Upper lobe of left lung (tissue), 6 donors: Measurements from ENCODE around the gene VAPB. TPM values are rescaled to one million over a fixed set of nuclear protein-coding genes. Genes with fewer than 3 reads are reported as not detected.

ENCODE experiments used
- ATAC-seq, 2 donors: fragments of 200-7000 bp; cut with Tn5 transposase; one replicate each; pipeline ENCODE4 v1.9.1; 2022; ENCODE audit warnings: mild to moderate bottlenecking in 2 of 2, moderate library complexity in 2 of 2; ENCODE audit not compliant: low FRiP score in 2 of 2
- DNase-seq, 2 donors: peaks; one replicate each; pipeline ENCODE4 v3.0.0-alpha.2; 2019 to 2020
- H3K27ac ChIP-seq, 4 donors: fragments of 200-600 bp; sonication (generic); one replicate each; pipeline ENCODE4 v1.5.1; 2016 to 2019
- H3K27me3 ChIP-seq, 4 donors: fragments of 200-600 bp; sonication (generic); one replicate each; pipeline ENCODE4 v1.5.1; 2017 to 2019
- H3K36me3 ChIP-seq, 4 donors: fragments of 200-600 bp; sonication (generic); one replicate each; pipeline ENCODE4 v1.5.1; 2016 to 2019
- H3K4me1 ChIP-seq, 4 donors: fragments of 200-600 bp; sonication (generic); one replicate each; pipeline ENCODE4 v1.5.1; 2018 to 2019
- H3K4me3 ChIP-seq, 4 donors: fragments of 200-600 bp; sonication (generic); one replicate each; pipeline ENCODE4 v1.5.1; 2017 to 2019; ENCODE audit warnings: mild to moderate bottlenecking in 2 of 4, moderate library complexity in 1 of 4
- H3K9me3 ChIP-seq, 4 donors: fragments of 200-600 bp; sonication (generic); one replicate each; pipeline ENCODE4 v1.5.1; 2018 to 2019
- CTCF ChIP-seq, 6 experiments: fragments of 450-650 bp in 4 of 6; fragments of 200-600 bp in 2 of 6; sonication (generic) in 2 of 6; IDR thresholded peaks; one replicate each; pipeline ENCODE4 v1.5.1; 2016 to 2019; ENCODE audit warnings: antibody characterized with exemption in 6 of 6
- EP300 ChIP-seq, 4 donors: sonication (generic); formaldehyde crosslinking; IDR thresholded peaks; one replicate each; pipeline ENCODE4 v1.5.1; 2017; ENCODE audit warnings: antibody characterized with exemption in 4 of 4, control low read depth in 2 of 4
- POLR2A ChIP-seq, 4 donors: fragments of 450-650 bp; IDR thresholded peaks; one replicate each; pipeline ENCODE4 v1.5.1; 2016 to 2017; ENCODE audit warnings: antibody characterized with exemption in 4 of 4, mild to moderate bottlenecking in 2 of 4
- POLR2AphosphoS5 ChIP-seq, 2 donors: sonication (generic); formaldehyde crosslinking; IDR thresholded peaks; one replicate each; pipeline ENCODE4 v1.5.1; 2017; ENCODE audit warnings: antibody characterized with exemption in 2 of 2
- WGBS, 2 donors: methylation state at CpG; one replicate each; pipeline ENCODE4 v1.1.5; 2017 to 2018; 5-methylcytosine and 5-hydroxymethylcytosine counted together
- total RNA-seq, 6 donors: library from RNA; depleted of rRNA in 4 of 6; stranded (reverse); fragments of >200 nt in 4 of 6; gene quantifications; one replicate each; pipeline versions ENCODE4 v1.1.0 to v1.2.1, GENCODE V29; 2016 to 2021
- donor health status: DM: no; HTN: no; CAD: no; lungs with moderate emphysema.
- donor health status: DM: no; HTN: yes; CAD: no; lungs with severe emphysema.

The VAPB gene
- total RNA-seq, 6 donors from 2014 or later, result 13.8 to 48.2 (median 33.7) TPM

DNA sequence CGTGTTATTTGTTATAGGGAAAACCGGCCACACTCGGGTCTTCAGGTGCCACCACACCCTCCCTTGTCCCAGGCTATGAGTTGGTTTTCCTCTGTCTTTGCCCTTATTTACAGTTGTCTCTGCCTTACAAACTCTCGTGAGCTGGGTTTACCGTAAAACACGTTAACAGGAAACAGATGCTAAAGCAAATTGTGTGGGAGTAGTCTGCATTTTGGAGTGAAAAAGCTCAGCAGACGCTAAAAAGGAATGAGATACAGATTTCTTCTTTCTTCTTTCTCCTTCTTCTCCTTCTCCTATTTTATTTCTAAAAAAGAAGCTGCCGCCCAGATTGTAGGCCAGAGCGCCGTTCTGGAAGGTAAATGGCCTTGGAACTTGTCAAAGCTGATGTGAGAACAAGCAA lies 74.2 kb downstream of the VAPB start:
- H3K4me3 ChIP-seq, result no peak overlapping the region
- H3K4me1 ChIP-seq, result peaks cover 0 to 6% (median 0%) of the 10 kb centered on the region in 4 donors
- 71 to 85% methylated on average over 10 of the region's 10 CpGs for WGBS, 2 donors
- H3K27me3 ChIP-seq, result peaks cover 0 to 4% (median 0%) of the 10 kb centered on the region in 4 donors
- TF ChIP-seq POLR2AphosphoS5 (IDR thresholded peaks at IDR 0.05), result no peak
- no peak for TF ChIP-seq EP300 (IDR thresholded peaks at IDR 0.05)
- no peak for TF ChIP-seq CTCF (IDR thresholded peaks at IDR 0.05)
- H3K36me3 ChIP-seq, result no peaks in the 10 kb centered on the region
- DNase-seq, result no peak
- no peak overlapping the region for H3K27ac ChIP-seq
- H3K9me3 ChIP-seq, result no peaks in the 10 kb centered on the region
- ATAC-seq, result no peak

DNA sequence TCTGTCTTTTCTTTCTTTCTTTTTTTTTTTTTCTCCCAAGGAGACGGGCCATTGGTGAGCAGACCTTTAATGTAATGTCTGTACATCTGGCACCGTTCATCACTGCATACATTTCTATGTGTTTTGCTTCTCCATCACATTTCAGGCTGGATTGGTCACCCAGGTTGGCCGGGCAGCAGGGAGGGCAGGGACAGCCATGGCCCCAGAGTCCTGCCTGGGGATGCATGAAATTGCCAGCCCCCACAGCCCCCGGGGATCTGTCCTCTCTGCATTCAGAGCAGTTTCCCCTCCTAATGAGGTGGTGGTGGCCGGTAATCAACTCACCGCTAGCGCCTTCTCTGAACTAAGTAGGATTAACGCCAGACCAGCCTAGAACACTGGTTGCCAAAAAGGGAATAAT lies 75.8 kb downstream of the VAPB start:
- 66 to 83% methylated on average over 7 to 8 of the region's 8 CpGs for WGBS, 2 donors
- DNase-seq (no peak), ATAC-seq (no peak)
- peaks cover 0 to 4% (median 0%) of the 10 kb centered on the region in 4 donors for H3K27me3 ChIP-seq
- H3K36me3 ChIP-seq, result no peaks in the 10 kb centered on the region
- no peak overlapping the region for H3K4me3 ChIP-seq
- H3K4me1 ChIP-seq, result peaks cover 0 to 6% (median 0%) of the 10 kb centered on the region in 4 donors
- H3K27ac ChIP-seq, result no peak overlapping the region
- TF ChIP-seq POLR2AphosphoS5 (IDR thresholded peaks at IDR 0.05) (no peak), CTCF (IDR thresholded peaks at IDR 0.05) (no peak), EP300 (IDR thresholded peaks at IDR 0.05) (no peak)
- H3K9me3 ChIP-seq, result no peaks in the 10 kb centered on the region

DNA sequence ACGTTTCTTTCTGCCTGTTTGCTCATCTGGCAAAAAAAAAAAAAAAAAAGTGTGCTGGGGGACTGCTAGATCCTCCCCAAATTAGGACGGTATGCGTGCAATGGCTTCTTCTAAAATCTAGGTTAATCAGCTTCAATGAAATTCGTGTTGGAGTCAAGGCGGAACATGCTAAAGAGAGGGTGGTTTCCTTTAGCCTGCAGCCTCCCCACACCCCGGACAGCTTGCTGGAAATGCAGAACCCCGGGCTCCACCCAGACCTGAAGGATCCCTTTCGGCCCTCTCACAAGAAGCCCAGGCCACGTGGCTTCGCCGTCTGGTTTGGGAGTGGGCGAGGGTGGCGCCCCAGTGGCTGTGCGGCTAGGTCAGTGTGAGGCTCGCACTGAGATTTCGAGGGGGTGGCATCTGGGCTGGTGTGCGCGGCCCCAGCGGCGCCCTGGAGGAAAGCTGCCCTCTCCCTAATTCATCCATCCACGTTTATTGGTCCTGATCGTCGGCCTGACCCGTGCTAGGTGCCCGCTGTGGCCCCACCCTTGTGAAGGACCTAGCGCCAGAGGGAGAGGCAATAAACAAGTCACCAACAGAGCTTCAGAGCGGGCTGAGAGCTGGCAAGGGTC lies 77.2 kb downstream of the VAPB start:
- H3K36me3 ChIP-seq, result no peaks in the 10 kb centered on the region
- TF ChIP-seq CTCF (IDR thresholded peaks at IDR 0.05) (no peak), POLR2AphosphoS5 (IDR thresholded peaks at IDR 0.05) (no peak), POLR2A (IDR thresholded peaks at IDR 0.05) (no peak), EP300 (IDR thresholded peaks at IDR 0.05) (no peak)
- H3K27me3 ChIP-seq, result peaks cover 0 to 4% (median 0%) of the 10 kb centered on the region in 4 donors
- no peaks in the 10 kb centered on the region for H3K9me3 ChIP-seq
- no peak overlapping the region for H3K4me3 ChIP-seq
- peaks cover 0 to 6% (median 0%) of the 10 kb centered on the region in 4 donors for H3K4me1 ChIP-seq
- ATAC-seq, result no peak
- 93 to 94% methylated on average over 26 to 27 of the region's 27 CpGs for WGBS, 2 donors
- DNase-seq, result peak in 1 of 2 donors; percentile 76
- no peak overlapping the region for H3K27ac ChIP-seq

DNA sequence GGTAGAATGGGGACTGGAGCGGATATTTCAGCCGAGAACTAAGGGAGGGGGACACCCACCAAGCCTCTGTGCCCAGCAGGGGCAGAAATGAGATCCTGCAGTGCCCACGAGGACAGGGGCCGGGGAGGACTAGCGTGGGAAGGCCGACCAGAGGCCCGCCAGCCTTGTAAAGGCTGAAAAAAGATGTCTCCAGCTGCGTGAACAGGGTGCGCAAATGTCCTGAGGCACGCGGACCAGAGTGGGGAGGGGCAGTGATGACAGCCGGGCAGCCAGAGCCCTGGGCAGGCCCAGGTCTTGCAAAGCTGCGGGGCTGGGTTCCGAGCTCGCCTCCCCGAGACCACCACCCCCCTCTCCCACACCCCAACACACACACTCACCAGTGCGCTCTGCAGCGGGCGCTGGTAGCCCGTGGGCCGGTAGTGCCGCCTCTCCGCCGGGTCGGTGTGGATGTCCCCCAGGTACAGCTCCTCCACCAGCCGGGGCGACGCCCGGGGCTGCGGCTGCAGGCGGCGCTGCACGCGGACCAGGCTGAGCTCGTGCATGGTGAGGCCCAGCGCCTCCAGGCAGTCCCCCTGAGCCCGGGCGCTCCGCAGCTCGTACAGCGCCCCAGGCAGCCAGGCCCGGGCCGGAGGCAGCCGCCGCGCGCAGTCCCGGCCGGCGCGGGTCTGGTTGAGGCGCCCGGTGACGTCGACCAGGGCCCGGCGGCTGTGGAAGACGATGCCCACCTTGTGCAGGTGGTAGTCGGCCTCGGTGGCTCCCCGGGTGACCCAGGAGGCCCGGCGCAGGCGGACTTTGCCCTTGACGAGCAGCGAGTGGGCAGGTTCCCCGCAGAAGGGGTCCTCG lies 77.9 kb downstream of the VAPB start:
- H3K9me3 ChIP-seq, result no peaks in the 10 kb centered on the region
- DNase-seq (peak in 1 of 2 donors; percentile 83), ATAC-seq (no peak)
- H3K27me3 ChIP-seq, result peaks cover 0 to 4% (median 0%) of the 10 kb centered on the region in 4 donors
- WGBS, 2 donors, result 67 to 97% methylated on average over 12 to 47 of the region's 68 CpGs
- no peak overlapping the region for H3K4me3 ChIP-seq
- H3K27ac ChIP-seq, result no peak overlapping the region
- H3K4me1 ChIP-seq, result peaks cover 0 to 6% (median 0%) of the 10 kb centered on the region in 4 donors
- TF ChIP-seq EP300 (IDR thresholded peaks at IDR 0.05), result no peak
- no peak for TF ChIP-seq POLR2A (IDR thresholded peaks at IDR 0.05)
- TF ChIP-seq POLR2AphosphoS5 (IDR thresholded peaks at IDR 0.05), result no peak
- TF ChIP-seq CTCF (IDR thresholded peaks at IDR 0.05), result no peak
- no peaks in the 10 kb centered on the region for H3K36me3 ChIP-seq
